ENCODE data around the gene HCFC1R1. TPM values are rescaled to one million over a fixed set of nuclear protein-coding genes. Genes with fewer than 3 reads are reported as not detected.
A peak's percentile ranks its signal among the peaks of the same experiment; 100 is the strongest.

HCFC1R1 gene
- total and polyA plus RNA-seq, 8 donors, result 25.1 to 66.6 (median 32.8) TPM

DNA sequence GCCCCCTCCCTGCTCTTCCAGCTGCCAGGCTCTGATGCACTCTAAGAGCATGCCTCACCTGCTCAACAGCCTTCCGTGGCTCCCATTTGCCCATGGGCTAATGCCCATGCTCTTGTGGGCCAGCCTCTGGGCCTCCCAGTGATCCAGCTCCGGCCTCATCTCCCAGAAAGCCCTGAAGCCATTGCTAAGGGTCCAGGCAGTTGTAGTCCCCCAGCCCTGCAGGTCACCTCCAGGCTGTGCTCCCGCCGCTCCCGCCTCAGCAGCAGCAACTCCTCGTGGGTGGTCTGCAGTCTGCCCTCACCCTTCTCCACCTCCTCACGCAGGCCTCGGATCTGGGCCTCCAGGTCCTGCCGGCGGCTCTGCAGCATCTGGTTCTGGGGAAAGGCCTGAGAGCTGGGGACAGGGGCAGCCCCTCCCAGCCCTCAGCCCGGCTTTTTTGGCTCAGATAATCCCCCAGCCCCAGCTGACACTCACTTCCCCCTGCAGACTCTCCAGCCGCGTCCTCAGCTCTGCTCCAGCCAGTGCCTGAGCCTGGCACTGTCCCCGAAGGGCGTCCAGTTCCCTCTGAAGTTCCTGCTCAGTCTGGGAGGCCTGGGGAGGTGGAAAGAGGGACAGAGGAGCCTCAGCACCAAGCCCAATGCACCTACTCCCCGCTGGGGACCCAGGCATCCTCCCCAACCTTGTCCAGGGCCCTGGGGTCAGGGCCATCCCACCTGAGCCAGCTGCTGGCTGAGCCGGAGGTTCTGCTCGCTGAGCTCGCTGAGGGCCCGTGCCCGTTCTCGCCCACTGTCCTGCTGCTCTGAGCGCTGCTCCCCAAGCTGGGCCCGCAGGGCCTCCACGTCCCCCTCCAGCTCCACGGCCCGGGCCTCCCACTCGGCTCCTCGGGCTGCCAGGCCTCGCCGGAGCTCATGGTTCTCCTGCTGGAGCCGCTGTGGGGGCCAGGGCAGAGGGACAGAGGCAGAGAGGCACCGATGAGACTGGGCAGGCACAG lies 6.8 kb upstream of the HCFC1R1 start:
- DNase-seq (no peak), ATAC-seq (no peak)
- Histone ChIP-seq H3K27me3 (peaks cover 35 to 73% of the 10 kb centered on the region in 2 donors), H3K4me3 (no peak overlapping the region), H3K27ac (no peak overlapping the region), H3K36me3 (peaks cover 0 to 20% of the 10 kb centered on the region in 2 donors), H3K4me1 (peaks cover 0 to 29% of the 10 kb centered on the region in 2 donors), H3K9me3 (no peaks in the 10 kb centered on the region)
- intact Hi-C loops (cut with DNase I), result no loop called here
- TF ChIP-seq, protein P1, sequence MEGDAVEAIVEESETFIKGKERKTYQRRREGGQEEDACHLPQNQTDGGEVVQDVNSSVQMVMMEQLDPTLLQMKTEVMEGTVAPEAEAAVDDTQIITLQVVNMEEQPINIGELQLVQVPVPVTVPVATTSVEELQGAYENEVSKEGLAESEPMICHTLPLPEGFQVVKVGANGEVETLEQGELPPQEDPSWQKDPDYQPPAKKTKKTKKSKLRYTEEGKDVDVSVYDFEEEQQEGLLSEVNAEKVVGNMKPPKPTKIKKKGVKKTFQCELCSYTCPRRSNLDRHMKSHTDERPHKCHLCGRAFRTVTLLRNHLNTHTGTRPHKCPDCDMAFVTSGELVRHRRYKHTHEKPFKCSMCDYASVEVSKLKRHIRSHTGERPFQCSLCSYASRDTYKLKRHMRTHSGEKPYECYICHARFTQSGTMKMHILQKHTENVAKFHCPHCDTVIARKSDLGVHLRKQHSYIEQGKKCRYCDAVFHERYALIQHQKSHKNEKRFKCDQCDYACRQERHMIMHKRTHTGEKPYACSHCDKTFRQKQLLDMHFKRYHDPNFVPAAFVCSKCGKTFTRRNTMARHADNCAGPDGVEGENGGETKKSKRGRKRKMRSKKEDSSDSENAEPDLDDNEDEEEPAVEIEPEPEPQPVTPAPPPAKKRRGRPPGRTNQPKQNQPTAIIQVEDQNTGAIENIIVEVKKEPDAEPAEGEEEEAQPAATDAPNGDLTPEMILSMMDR (IDR thresholded peaks at IDR 0.05), result no peak

DNA sequence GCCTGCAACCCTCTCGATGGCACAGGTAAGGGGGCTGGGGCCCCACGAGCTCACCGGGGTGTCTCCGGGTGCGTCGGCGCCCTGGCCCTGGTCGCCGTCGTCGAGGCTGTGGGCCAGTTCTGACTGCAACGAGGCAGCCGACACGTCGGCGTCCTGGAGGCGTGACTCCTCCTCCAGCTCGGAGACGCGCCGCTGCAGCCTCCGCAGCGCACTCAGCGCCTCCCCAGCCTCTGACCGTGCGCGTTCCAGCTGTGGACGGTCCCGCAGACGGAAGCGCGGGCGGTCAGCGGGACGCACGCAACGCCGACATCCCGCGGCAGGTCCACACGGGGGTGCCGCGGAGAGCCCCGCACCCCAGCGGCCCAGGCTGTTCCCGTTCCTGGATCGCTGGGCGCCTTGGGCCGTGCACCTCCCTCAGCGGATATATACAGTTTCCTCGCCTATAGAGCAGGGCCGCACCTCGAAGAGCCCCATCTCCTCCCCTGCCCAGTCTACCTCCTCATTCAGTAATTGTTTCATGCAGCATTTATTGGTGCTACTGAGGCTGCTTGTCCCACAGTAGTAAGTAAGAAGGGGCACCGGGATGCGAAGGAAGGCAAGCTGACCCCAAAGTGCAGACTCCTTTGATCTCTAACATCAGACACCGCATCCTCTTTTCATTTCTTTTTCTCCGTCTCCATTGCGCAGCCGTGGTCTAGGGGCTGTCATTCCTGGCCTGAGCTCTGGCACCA lies 5.9 kb upstream of the HCFC1R1 start:
- no peak for DNase-seq
- peaks cover 0 to 21% of the 10 kb centered on the region in 2 donors for H3K36me3 ChIP-seq
- intact Hi-C loops (cut with DNase I), result no loop called here
- no peak overlapping the region for H3K27ac ChIP-seq
- TF ChIP-seq, protein P1 (IDR thresholded peaks at IDR 0.05), result no peak
- no peak for ATAC-seq
- H3K4me3 ChIP-seq, result no peak overlapping the region
- H3K9me3 ChIP-seq, result no peaks in the 10 kb centered on the region
- H3K27me3 ChIP-seq, result peaks cover 33 to 64% of the 10 kb centered on the region in 2 donors
- H3K4me1 ChIP-seq, result peaks cover 3 to 35% of the 10 kb centered on the region in 2 donors

DNA sequence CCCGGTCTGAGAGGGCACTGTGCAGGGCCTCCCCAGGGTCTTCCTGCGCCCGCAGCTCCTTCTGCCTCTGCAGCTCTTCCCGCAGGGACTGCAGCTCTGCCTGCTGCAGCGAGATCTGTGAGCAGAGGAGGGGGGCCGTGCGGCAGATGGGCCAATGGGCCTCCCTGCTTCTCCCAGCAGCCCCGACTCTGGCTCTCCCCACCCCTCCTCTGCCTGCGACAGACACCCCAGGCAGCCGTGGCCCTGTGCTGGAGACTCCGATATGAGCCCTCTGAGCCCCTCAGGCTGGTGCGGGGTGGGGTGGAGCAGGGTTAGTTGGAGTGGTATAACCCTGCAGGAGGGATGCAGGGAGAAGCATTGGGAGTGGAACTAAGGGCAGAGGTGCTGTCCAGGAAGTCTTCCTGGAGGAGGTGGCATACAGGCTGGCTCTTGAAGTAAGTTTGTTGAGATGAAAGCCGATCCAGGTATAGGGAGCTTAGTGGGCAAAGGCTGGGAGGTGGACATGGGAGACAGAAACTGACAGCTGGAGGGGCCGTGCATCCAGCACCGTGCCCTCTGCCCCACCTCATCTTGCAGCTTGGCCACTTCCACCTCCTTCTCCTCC lies 5.1 kb upstream of the HCFC1R1 start:
- TF ChIP-seq, protein P1 (IDR thresholded peaks at IDR 0.05), result no peak
- no peak for DNase-seq
- Histone ChIP-seq H3K27me3 (peaks cover 33 to 56% of the 10 kb centered on the region in 2 donors), H3K4me3 (no peak overlapping the region), H3K9me3 (no peaks in the 10 kb centered on the region), H3K36me3 (peaks cover 0 to 21% of the 10 kb centered on the region in 2 donors), H3K27ac (no peak overlapping the region), H3K4me1 (peaks cover 6 to 39% of the 10 kb centered on the region in 2 donors)
- intact Hi-C loops (cut with DNase I), result no loop called here
- ATAC-seq, result no peak

DNA sequence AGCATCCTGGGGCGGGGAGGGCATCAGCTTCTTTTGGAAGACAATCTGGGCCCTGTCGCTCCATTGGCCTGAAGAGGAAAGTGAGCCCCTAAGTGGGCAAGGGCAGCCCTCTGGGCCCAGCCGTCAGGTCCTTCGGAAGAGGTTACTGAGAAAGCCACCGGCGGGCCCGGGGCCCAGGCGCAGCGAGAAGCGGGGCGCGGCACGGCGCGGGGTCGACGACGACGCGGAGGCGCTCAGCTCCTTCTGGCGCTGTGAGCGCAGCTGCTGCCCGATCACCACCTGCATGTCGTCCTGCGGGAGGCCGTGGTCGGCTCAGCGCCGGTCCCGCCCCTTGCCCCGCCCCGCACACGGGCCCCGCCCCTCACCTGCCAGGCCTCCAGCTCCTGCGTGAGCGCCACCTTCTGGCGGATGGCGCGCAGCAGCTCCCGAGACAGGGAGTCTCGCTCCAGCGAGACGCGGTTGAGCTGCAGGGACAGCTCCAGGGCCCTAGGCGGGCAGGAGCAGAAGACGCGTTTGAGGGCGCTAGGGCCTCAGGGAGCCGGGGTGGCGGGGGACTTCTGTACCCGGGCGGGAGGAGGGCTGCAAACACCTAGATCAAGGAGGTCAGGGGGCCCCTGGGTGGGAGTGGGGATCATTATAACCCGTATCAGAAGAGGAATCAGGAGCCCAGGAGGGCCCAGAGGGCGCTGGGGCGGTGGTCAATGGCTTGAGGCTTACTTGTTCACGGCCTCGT lies 4.4 kb upstream of the HCFC1R1 start:
- no peaks in the 10 kb centered on the region for H3K9me3 ChIP-seq
- intact Hi-C loops (cut with DNase I), result no loop called here
- ATAC-seq (peak; percentile 68), DNase-seq (peak in 3 of 4 donors; percentile 86 to 98 (median 87))
- H3K27ac ChIP-seq, result no peak overlapping the region
- peaks cover 32 to 49% of the 10 kb centered on the region in 2 donors for H3K27me3 ChIP-seq
- no peak overlapping the region for H3K4me3 ChIP-seq
- H3K4me1 ChIP-seq, result peaks cover 9 to 45% of the 10 kb centered on the region in 2 donors
- TF ChIP-seq, protein P1 (IDR thresholded peaks at IDR 0.05), result peak; percentile 46 to 89
- peaks cover 0 to 21% of the 10 kb centered on the region in 2 donors for H3K36me3 ChIP-seq

Data from left lung (tissue), 10 donors.